GM12878 (cell line): Measurements from ENCODE around the gene PLBD1. TPM values are rescaled to one million over a fixed set of nuclear protein-coding genes. Genes with fewer than 3 reads are reported as not detected.

Experiments
- ATAC-seq: fragments of 200-7000 bp; cut with Tn5 transposase; 3 replicates; pipeline ENCODE4 v1.9.1; 2020; ENCODE audit warnings: mild to moderate bottlenecking, moderate library complexity
- BruUV-seq: library from RNA; stranded (reverse); fragments of 400-500 nt; replicated peaks from 2 replicates; lab custom pipeline; 2021; lab: Mats Ljungman, UMichigan
- CTCF ChIA-PET: fragments of 300-600 bp; sonication (Branson Sonifier 250); formaldehyde crosslinking; extraction: SDS; loops from one replicate; lab custom pipeline; 2021; ENCODE audit warnings: inconsistent platforms; lab: Yijun Ruan, JAX
- POLR2A ChIA-PET: fragments of 350-600 bp; formaldehyde crosslinking; extraction: SDS; loops from one replicate; lab custom pipeline; 2021; ENCODE audit warnings: inconsistent platforms; lab: Charles Lee
- RAD21 ChIA-PET: fragments of 300-600 bp; sonication (Branson Sonifier 250); formaldehyde crosslinking; loops from one replicate; lab custom pipeline; 2023; ENCODE audit warnings: antibody characterized with exemption; ENCODE audit not compliant: unreplicated experiment; lab: Charles Lee
- SMC1A ChIA-PET: fragments of 300-600 bp; sonication (Branson Sonifier 250); formaldehyde crosslinking; loops from one replicate; lab custom pipeline; 2023; ENCODE audit not compliant: unreplicated experiment, uncharacterized antibody; lab: Charles Lee
- DNase-seq: peaks from one replicate; pipeline ENCODE4 v3.0.0-alpha.2; 2011; ENCODE audit warnings: low read depth, low spot score
- FAIRE-seq: peaks from 3 replicates; lab custom pipeline; 2011; peaks lifted over from hg19 to GRCh38; lab: Jason Lieb, UNC
- H2AFZ ChIP-seq: 2 replicates; pipeline ENCODE4 v1.6.0; 2011; ENCODE audit warnings: low read depth, low read length, control low read depth; ENCODE audit not compliant: control insufficient read depth
- H3K27ac ChIP-seq: 2 replicates; pipeline ENCODE4 v1.5.1; 2011; ENCODE audit warnings: control low read depth; ENCODE audit not compliant: control insufficient read depth, insufficient read depth
- H3K27me3 ChIP-seq, 2 experiments: replicated peaks in 1 of 2; 2 replicates each; pipeline versions ENCODE4 v1.6.0 to v1.6.1; 2011; ENCODE audit warnings: low read length in 1 of 2; ENCODE audit not compliant: control insufficient read depth in 2 of 2, insufficient read depth in 2 of 2
- H3K36me3 ChIP-seq, 2 experiments: 2 replicates each; pipeline ENCODE4 v1.5.1; 2011; ENCODE audit warnings: low read length in 1 of 2; ENCODE audit not compliant: control insufficient read depth in 2 of 2, insufficient read depth in 2 of 2
- H3K4me1 ChIP-seq: 2 replicates; pipeline ENCODE4 v1.6.1; 2011; ENCODE audit warnings: mild to moderate bottlenecking, low read length, moderate library complexity, mixed read lengths; ENCODE audit not compliant: control insufficient read depth, insufficient read depth
- H3K4me2 ChIP-seq: 2 replicates; pipeline ENCODE4 v1.6.0; 2011; ENCODE audit warnings: control low read depth; ENCODE audit not compliant: control insufficient read depth, insufficient read depth
- H3K4me3 ChIP-seq: fragments of 200-600 bp; sonication (generic); 2 replicates; pipeline ENCODE4 v1.5.1; 2016
- H3K79me2 ChIP-seq: 2 replicates; pipeline ENCODE4 v1.6.0; 2011; ENCODE audit warnings: low read length; ENCODE audit not compliant: control insufficient read depth, insufficient read depth
- H3K9ac ChIP-seq: 2 replicates; pipeline ENCODE4 v1.8.0; 2011; ENCODE audit warnings: low read length, control low read depth, mixed read lengths; ENCODE audit not compliant: control insufficient read depth, insufficient read depth
- H3K9me3 ChIP-seq: replicated peaks from 3 replicates; pipeline ENCODE4 v1.5.1; 2011; ENCODE audit warnings: mild to moderate bottlenecking, low read length; ENCODE audit not compliant: control insufficient read depth, insufficient read depth
- H4K20me1 ChIP-seq: 2 replicates; pipeline ENCODE4 v1.6.0; 2011; ENCODE audit not compliant: control insufficient read depth, insufficient read depth
- CHD2 ChIP-seq: IDR thresholded peaks from 2 replicates; pipeline ENCODE4 v1.6.1; 2011; ENCODE audit warnings: low read depth, low read length, improper control_type of control experiment, borderline replicate concordance
- MTA3 ChIP-seq: IDR thresholded peaks from 2 replicates; pipeline ENCODE4 v1.6.1; 2012; ENCODE audit warnings: low read length, inconsistent platforms, borderline replicate concordance
- NRF1 ChIP-seq: conservative IDR thresholded peaks from 2 replicates; pipeline ENCODE4 v1.6.1; 2011; ENCODE audit warnings: mild to moderate bottlenecking, low read depth, low read length, improper control_type of control experiment
- SIX5 ChIP-seq: IDR thresholded peaks from 2 replicates; pipeline ENCODE4 v1.6.1; 2011; ENCODE audit warnings: mild to moderate bottlenecking, low read depth, low read length, moderate library complexity; ENCODE audit not compliant: severe bottlenecking
- SMC3 ChIP-seq: IDR thresholded peaks from 2 replicates; pipeline ENCODE4 v1.6.1; 2011; ENCODE audit warnings: low read length, improper control_type of control experiment, borderline replicate concordance
- ZZZ3 ChIP-seq: IDR thresholded peaks from 2 replicates; pipeline ENCODE4 v1.6.1; 2011; ENCODE audit warnings: low read depth; ENCODE audit not compliant: control insufficient read depth, insufficient read length
- WGBS: methylation state at CpG from one replicate; pipeline ENCODE4 v1.1.6; 2016; ENCODE audit warnings: low lambda C conversion rate; ENCODE audit not compliant: insufficient replicate concordance, insufficient coverage; ENCODE audit errors: missing lambda C conversion rate; 5-methylcytosine and 5-hydroxymethylcytosine counted together
- in situ Hi-C: fragments of 300-500 bp; cut with MboI; formaldehyde crosslinking; loops from 9 replicates; pipeline ENCODE4 v1.14.3; 2018; ENCODE audit warnings: mixed read lengths
- intact Hi-C: fragments of 100-400 bp; cut with micrococcal nuclease; formaldehyde crosslinking; loops from one replicate; pipeline ENCODE4 v1.14.2; 2022; ENCODE audit not compliant: unreplicated experiment
- polyA plus RNA-seq, 11 experiments: library from polyadenylated mRNA; depleted of rRNA in 4 of 11; unstranded in 6 of 11; stranded (reverse) in 5 of 11; fragments of >200 nt; fragmentation: Nextera tagmentation in 4 of 11; fragmentation: Illumina TruSeq in 1 of 11; extraction: Ambion mirVana in 4 of 11; extraction: Trizol in 1 of 11; gene quantifications; 1 replicate in 1 of 11; 2 replicates in 10 of 11; pipeline versions ENCODE4 v1.2.1 to v1.2.3, GENCODE V29; 2011 to 2016; ENCODE audit warnings: inconsistent platforms in 2 of 11, missing spikeins in 2 of 11, low read depth in 1 of 11
- total RNA-seq, 4 experiments: library from RNA; depleted of rRNA in 3 of 4; stranded (reverse); fragments of >200 nt in 3 of 4; fragmentation: Illumina TruSeq in 1 of 4; extraction: Trizol in 1 of 4; gene quantifications; 2 replicates each; pipeline versions ENCODE4 v1.2.1 to v1.2.3, GENCODE V29; 2013 to 2021
- TF ChIP-seq, protein P1 (sequence below): fragments of 450-650 bp; IDR thresholded peaks from 2 replicates; pipeline ENCODE4 v1.6.1; 2018; ENCODE audit warnings: mild to moderate bottlenecking, low read depth, moderate library complexity; ENCODE audit not compliant: partially characterized antibody

The PLBD1 gene
- total and polyA plus RNA-seq, 10 of the 15 experiments (the other 5 are each of a cell fraction or from before 2014, with no cell fraction given): 0.19 to 0.54 (median 0.27) TPM; not detected in 1

DNA sequence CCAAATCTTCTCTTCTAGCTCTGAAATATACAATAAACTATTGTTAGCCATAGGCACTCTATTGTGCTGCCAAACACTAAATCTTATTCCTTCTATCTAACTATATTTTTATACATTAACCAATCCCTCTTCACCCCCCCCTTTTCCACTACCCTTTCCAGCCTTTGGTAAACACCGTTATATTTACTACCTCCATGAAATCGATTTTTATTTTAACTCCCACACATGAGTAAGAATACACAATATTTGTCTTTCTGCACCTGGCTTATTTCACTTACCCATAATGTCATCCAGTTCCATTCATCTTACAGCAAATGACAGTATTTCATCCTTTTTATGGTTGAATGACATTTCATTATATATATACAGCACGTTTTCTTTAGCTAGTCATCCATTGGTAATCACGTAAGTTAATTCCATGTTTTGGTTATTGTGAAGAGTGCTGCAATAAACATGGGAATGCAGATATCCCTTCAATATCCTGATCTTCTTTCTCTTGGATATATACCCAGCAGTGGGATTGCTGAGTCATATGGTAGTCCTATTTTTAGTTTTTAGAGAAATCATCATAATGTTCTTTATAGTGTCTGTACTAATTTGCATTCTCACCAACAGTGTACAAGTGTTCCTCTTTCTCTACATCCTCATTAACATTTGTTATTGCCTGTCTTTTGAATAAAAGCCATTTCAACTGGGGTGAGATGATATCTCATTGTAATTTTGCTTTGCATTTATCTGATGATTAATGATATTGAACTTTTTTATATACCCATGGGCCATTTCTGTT, 34.2 kb upstream of the PLBD1 start:
- in situ Hi-C loops (no loop called here), intact Hi-C loops (no loop called here)
- CTCF ChIA-PET: no interaction called here
- no peak overlapping the region for H3K9ac ChIP-seq
- DNase-seq: no peak
- FAIRE-seq: no peak
- H3K27ac ChIP-seq: no peak overlapping the region
- H3K9me3 ChIP-seq: peaks cover 4% of the 10 kb centered on the region; the same call in 2 of the 3 replicates
- no peaks in the 10 kb centered on the region for H3K79me2 ChIP-seq
- no peaks in the 10 kb centered on the region for H4K20me1 ChIP-seq
- H3K4me1 ChIP-seq: no peaks in the 10 kb centered on the region
- no peak overlapping the region for H3K4me3 ChIP-seq
- no peak overlapping the region for H2AFZ ChIP-seq
- no peaks in the 10 kb centered on the region for H3K27me3 ChIP-seq
- POLR2A ChIA-PET: no interaction called here
- WGBS: 41% methylated on average over 4 of the region's 4 CpGs
- RAD21 ChIA-PET: no interaction called here
- no peak for ATAC-seq
- SMC1A ChIA-PET: interaction anchor here (1.4 kb wide), 1 partner anchor 10 kb away, joined by 5 read pairs; no protein-coding TSS in a partner anchor
- H3K4me2 ChIP-seq: no peak overlapping the region
- no TSS peak for BruUV-seq
- no peaks in the 10 kb centered on the region for H3K36me3 ChIP-seq
- TF ChIP-seq ZZZ3 (no peak), SIX5 (no peak), MTA3 (no peak), SMC3 (no peak), CHD2 (no peak), NRF1 (no peak)
- TF ChIP-seq, protein P1, sequence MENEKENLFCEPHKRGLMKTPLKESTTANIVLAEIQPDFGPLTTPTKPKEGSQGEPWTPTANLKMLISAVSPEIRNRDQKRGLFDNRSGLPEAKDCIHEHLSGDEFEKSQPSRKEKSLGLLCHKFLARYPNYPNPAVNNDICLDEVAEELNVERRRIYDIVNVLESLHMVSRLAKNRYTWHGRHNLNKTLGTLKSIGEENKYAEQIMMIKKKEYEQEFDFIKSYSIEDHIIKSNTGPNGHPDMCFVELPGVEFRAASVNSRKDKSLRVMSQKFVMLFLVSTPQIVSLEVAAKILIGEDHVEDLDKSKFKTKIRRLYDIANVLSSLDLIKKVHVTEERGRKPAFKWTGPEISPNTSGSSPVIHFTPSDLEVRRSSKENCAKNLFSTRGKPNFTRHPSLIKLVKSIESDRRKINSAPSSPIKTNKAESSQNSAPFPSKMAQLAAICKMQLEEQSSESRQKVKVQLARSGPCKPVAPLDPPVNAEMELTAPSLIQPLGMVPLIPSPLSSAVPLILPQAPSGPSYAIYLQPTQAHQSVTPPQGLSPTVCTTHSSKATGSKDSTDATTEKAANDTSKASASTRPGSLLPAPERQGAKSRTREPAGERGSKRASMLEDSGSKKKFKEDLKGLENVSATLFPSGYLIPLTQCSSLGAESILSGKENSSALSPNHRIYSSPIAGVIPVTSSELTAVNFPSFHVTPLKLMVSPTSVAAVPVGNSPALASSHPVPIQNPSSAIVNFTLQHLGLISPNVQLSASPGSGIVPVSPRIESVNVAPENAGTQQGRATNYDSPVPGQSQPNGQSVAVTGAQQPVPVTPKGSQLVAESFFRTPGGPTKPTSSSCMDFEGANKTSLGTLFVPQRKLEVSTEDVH: no peak
- TF ChIP-seq, all 136 proteins: peak for 0
